Measurements from ENCODE around the gene BATF3.

Gene BATF3

GRCh38 chr1:212702672-212703071 lies 3.0 kb upstream of the BATF3 start:
- no peak for DNase-seq

DNA sequence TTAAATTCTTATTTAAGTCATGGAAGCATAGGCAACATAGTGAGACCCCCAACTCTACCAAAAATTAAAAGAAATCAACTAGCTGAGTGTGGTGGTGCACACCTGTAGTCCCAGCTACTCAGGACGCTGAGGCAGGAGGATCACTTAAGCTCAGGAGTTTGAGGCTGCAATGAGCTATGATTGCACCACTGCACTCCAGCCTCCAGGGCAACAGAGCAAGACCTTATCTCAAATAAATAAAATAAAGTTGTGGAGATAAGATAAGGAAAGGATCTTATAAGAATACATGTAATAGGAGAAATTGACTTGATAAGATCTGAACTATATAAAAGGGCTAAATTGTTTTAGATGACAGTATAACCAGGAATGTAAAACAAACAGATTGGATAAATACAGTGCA lies 2.3 kb upstream of the BATF3 start:
- no peak for DNase-seq

DNA sequence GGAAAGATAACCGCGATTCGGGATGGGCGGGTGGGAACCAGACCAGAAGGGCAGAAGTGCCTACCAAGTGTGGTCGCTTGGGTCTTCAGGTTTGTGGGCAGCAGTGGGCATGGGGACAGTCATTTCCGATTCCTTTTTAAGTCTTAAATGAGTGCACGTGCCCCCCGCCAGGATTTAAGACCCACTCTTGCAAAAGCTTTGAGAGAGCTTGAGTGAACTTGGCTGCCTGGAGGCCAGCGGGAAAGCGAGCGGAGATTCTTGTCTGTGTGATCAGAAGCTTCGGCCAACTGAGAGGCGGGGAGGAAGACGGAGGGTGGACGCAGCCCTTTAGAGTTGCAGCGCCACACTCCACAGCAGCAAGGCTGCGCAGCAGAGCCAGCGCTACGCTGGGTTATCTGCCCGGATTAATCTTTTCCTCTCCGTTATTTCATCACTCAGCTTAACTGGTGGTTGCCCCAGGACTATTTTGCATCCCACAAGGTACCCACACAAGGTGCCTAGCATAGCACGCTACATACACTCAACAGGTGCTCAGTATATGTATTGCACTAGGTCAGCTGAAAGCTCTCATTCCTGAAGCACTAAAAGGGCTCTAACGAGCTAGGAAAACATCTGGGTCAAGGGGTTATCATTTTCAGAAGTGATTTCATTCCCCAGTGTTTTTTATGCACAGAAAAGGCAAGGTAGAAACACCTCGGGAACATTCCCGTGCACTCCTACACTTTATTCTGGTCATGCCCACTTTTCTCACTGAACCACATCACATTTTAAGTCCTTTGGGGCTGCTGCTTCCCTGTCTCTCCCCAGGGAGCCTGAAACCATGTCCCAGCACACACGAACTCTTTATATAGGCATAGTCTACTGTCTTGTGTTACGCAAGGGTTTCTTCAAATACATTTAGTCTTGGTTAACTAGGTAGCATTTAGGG lies 1.5 kb upstream of the BATF3 start:
- DNase-seq: no peak

GRCh38 chr1:212700223-212700891 lies 717 bp upstream of the BATF3 start:
- peak in 1 of 2 donors; percentile 54 for DNase-seq

GRCh38 chr1:212699104-212699624 lies 476 bp downstream of the BATF3 start:
- DNase-seq: peak in 1 of 2 donors; percentile 63

DNA sequence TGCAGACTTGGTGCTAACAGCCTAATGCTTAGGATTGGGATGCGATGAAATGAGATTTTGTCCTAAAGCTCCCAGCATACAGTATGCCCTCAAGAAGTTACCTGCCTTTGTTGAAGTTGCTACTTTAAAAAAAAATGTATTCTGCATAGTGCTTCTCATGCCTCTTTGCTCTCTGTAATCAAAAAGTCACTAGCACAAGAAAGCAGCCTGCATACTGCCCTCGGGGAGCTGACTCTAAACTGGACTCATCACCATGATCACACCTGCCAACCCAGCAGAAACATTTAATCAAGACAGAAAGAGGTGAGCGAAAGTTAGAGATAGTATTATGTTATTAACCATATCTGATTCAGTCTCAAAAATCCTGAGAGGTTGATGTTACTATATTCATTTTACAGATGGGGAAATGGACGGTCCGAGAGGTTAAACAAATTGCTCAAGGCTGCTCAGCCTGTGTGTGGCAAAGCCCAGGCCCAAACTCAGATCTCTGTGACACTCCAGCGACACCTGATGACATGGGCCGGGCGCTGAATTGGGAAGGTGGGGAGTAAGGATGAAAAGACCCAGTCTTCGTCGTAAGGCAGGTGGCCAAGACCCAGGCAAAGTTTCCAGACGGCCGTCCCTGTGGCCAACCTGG lies 1.1 kb downstream of the BATF3 start:
- DNase-seq: no peak

DNA sequence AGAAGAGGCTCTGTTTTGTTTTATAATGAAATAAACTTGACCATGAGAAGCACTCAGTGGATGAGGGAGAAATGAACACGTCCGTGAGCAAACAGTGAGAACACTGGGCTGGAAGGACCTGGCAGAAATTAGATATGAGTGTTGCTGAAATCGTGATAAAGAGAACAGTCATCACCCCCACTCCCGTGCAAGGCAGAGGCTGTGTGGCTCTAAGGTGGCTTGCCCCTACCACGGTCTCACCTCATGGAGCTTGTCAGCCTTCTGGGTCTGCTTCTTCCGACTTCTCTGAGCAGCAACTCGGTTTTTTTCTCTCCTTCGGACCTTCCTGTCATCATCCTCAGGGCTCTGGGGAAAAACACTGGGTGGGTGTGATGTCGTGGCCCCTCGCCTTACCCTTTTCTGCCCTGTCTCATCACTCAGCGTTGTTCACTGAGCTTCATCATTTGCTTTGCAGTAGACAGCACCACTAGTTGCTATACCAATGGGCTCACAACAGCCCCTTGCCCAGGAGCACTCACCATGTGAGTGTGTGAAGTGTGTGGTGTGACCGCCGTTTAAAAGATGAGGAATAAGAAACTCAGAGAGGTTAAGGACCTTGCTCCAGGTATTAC lies 2.8 kb downstream of the BATF3 start:
- no peak for DNase-seq

- DNase-seq: no peak
Observed at GRCh38 chr1:212692774-212693644, 6.6 kb downstream of the BATF3 start.

- DNase-seq: no peak
Observed at GRCh38 chr1:212691561-212692071, 8.0 kb downstream of the BATF3 start.

DNA sequence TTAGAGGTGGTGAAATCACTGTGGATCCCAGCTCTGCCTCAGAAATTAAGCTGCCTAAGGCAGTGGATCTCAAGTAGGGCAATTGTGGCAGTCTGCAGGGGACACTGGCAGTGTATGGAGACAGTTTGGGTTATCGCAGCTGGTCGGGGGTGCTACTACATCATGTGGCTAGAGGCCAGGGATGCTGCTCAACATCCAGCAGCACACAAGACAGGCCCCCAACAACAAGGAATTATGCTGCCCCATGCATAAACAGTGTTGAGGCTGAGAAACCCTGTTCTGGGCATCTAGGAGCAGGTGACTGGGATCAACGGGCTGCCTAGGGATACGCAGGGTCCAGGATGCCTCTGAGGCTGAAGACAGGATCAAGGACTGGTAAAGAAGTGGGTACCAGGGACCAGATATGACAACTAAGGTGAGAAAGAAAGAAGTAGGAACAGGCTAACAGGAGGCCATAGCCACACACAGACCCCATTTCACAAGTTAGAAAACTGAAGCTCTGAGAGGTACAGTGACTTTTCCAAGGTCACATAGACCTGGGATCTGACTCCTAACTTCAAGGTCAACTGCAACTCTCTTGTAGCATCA lies 8.7 kb downstream of the BATF3 start:
- DNase-seq: no peak

DNA sequence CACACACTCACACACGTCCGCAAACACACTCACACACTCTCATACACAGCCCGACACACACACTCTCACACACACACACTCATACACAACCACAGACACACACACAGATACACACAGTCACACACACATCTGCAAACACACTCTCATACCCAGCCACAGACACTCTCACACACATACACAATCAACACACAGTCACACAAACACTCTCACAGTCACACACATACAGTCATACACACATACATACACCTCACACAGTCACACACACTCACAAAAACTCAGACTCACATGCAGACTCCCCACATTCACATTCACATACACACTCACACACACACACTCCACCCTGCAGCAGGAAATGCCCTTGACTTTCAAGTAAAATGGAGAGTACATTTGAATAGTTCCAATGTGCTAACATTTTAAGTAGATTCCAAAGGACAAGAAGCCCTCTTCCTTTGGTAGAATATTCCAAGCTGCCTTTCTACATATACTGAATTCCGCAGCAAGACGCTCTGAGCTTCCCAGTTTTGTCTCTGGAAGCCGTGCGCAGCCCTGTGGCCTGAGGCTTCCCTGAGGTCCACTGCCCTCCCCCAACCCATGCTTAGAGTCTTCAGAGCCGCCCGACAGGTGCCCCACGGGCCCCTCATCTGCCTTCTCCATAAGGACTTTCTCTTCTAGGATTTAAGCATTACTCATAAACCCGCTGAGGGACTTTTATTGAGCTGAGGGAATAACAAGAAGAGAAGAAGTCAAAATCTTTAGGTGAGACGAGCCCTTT lies 9.7 kb downstream of the BATF3 start:
- DNase-seq: no peak

DNA sequence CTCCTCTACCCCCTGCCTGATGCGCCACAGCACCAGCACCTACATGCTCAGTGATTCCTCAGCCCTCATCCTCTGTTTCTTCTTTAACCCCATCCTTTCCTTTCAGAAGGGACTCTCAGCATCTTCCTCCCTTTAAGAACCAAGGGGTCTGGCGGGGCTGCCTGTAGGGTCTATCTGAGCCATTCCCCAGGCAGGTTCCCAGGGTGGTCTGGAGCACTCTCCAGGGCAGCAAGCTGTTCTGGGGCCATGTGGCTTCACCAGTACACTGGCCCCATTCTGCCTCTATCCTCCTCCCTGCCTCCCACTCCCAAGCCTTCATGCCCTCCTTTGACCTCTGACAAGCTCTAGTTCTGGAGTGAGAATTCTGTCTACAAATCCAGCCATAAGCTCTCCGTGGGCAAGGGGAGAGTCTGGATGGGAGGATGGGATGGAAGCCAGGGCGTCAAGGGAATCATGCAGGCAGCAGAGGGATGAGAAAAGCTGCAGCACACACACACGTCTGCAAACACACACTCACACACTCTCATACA lies 10.4 kb downstream of the BATF3 start:
- no peak for DNase-seq

- no peak for DNase-seq
Observed at GRCh38 chr1:212688341-212689047, 11.1 kb downstream of the BATF3 start.

DNA sequence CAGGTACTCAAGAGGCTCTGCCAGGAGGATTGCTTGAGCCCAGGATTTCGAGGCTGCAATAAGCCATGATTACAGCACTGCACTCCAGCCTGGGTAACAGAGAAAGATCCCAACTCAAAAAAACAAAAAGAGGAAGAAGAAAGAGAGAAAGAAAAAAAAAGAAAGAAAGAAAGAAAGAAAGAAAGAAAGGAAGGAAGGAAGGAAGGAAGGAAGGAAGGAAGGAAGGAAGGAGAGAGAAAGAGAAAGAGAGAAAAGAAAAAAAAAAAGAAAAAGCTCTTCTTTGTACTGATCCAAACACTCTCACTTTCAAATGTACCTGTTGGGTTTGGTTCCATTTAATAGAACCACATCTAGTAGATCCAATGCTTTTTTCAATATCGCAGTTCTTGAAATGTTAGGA lies 11.8 kb downstream of the BATF3 start:
- no peak for DNase-seq

DNA sequence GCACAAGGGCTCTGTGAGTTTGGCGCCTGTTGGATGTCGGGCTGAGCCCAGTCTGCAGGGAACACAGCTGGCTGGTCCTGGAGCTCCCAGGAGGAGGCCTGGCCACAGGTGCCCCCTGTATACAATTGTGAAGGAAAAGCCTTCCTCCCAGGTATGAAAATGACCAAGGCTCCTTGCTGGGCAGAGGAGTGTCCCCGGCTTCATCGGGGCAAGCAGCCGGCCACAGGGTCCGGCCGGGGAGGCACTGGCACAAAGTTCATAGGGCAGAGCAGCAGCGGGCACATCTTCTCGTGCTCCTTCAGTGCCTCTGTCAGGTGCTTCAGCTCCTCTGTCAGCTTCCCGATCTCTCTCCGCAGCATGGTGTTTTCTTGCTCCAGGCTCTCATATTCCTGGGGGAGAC lies 13.0 kb downstream of the BATF3 start:
- no peak for DNase-seq

- DNase-seq: no peak
Observed at GRCh38 chr1:212686069-212686468, 13.6 kb downstream of the BATF3 start.

GRCh38 chr1:212685429-212685828 lies 14.2 kb downstream of the BATF3 start:
- DNase-seq: no peak

DNA sequence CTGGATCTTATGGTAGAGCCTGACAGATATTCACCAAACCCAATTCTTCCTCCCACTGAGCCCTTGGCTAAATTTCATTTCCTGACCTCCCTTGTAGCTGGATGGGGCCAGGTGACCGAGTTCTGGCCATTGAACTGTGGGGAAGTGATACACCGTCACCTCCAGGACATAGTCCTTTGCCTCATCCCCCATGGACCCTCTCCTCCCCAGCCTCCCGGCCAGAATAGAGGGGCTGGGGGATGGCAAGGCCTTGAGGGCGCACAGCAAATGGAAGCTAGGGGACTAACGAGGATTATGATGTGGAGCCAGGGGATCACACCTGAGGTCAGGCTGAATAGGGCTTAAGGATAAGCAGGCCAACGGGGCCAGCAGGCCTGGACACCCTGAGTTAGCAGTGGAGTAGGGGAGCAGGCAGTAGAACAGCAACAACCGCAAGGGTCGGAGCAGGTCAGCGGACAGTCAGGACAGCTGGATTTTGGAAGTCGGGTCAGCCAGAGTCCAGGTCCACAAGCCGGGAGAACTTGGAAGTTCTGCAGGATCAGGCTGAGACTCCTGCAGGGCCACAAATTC lies 15.0 kb downstream of the BATF3 start:
- no peak for DNase-seq

DNA sequence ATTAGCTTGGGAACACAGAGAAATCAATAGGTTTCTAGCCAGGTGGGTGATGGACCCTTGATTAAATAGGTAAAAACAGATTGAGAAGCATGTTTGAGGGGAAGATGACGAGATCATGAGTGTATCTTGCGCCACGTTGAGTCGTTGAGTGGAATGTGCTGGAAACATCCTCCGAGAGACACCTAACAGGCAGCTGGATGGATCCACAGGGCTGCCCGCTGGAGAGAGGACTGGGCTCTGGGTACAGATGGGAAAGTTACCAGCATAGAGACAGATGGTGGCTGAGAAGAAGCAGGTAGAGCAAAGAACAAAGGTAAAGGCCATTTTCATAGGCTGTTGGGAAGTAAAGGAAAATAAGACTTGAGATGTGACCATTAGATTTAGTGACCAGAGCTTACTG lies 15.6 kb downstream of the BATF3 start:
- DNase-seq: no peak
